Epithelial cell of prostate (primary cell): ENCODE results near the gene MYL5.
"Not testable (repeated sequence)": the region's sequence is repeated elsewhere in the genome, so short reads cannot be mapped to it uniquely, and the experiment has no call there.

Experiments
- DNase-seq: peaks from one replicate; pipeline ENCODE4 v3.0.0-alpha.2; 2011; ENCODE audit warnings: low read depth, low spot score
- H3K27ac ChIP-seq: fragments of 450-650 bp; 2 replicates; pipeline ENCODE4 v1.5.1; 2017; ENCODE audit warnings: mild to moderate bottlenecking

MYL5 gene

DNA sequence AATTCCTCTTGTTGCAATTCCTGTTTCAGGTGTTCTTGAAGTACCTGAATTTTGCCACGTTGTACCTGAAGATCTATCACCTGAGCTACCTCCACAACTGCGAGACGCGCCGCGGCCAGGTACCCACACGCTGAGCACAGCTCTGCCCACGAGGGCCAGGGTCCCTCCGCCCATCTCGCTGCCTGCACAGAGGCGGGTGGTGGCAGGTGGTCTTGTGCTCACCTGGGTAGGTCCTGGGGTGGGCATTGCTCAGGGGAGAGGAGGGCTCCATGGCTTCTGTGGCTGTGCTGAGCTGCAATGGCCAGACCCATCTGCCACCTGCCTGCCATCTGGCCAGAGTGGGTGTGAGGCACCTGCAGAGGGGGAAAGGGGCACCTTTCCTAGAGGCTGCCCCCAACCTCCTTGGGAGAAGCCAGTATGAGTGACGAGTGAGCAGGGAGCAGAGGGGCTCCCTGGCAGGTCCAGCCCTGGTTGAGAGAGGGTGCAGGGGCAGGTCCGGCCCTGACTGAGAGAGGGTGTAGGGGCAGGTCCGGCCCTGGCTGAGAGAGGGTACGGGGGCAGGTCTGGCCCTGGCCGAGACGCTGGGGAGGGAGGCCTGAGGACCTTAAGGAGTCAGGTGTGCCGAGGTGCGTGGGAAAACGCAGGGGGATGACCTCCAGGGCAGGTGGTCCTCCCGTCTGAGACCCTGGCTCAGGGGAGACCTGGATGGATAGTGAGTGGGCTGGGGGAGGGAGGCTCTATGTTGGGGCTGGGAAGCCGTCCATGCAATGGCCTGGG is 38.3 kb upstream of the MYL5 start:
- H3K27ac ChIP-seq, result no peak overlapping the region
- DNase-seq, result no peak

DNA sequence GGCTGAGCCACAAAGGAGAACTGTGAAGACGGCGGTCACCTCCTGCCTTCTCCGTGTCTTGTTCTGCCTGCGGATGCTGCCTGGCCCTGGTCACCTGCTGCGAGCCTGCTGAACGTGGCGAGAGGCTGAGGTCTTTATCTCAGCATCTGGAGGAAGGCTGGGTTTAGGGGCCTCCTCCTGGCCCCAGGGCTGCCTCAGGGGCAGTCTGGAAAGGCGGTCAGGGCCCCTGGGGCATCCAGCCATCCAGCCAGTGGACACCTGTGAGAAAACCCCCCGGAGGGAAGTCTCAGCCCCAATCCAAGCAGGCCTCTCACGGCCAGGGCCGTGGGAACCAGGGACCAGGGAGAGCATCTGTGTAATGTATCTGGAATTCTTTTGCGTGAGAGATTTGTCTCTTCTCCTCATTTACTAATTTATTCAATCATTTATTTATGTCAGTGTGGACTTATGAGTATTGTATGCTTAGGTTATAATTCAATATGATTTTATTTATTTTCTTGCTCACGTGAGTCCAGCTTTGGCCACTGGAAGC is 37.6 kb upstream of the MYL5 start:
- DNase-seq, result no peak
- H3K27ac ChIP-seq, result no peak overlapping the region

DNA sequence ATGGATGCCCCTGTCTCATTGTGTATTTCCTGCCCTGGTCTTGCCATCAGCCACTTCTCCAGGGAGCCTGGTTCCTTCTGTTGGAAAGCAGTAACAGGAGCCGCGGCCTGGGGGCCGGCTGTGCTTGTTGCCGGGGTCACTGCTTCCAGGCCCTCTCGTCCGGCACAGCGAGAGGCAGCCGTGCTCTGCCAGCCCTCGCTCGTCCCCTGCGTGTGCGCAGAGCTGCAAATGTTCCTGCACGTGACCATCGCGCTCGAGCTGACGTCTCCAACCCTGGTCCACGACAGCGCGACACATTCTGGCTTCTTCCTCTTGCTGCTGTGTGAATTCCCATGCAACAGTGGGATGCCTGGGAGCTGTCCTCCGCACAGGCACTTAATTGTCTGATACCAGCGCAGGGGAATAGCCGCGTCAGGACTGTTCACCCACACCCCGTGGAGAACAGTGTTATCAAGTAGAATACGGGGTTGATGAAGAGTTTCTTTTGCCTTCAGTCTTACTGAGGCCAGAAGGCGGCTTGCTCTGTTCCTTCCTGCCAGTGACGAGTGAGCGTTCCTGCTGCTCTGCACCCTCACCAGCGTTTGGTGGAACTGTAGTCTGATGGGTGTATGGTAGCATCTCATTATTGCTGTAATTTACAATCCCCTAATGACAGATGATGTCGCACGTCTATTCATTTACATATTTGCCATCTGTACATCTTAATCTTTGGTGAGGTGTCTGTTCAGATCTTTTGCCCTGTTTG is 36.6 kb upstream of the MYL5 start:
- no peak for DNase-seq
- H3K27ac ChIP-seq, result no peak overlapping the region

DNA sequence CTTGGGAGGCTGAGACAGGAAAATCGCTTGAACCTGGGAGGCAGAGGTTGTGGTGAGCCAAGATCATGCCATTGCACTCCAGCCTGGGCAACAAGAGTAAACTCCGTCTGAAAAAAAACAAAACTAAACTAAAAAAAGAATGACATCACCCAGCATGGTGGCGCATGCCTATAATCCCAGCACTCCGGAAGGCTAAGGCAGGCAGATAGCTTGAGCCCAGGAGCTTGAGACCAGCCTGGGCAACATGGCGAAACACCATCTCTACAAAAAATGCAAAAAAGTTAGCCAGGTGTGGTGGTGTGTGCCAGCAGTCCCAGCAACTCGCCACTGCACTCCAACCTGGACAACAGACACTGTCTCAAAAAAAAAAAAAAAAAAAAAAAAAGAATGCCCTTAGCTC is 32.0 kb upstream of the MYL5 start:
- not testable (repeated sequence) for H3K27ac ChIP-seq, DNase-seq

DNA sequence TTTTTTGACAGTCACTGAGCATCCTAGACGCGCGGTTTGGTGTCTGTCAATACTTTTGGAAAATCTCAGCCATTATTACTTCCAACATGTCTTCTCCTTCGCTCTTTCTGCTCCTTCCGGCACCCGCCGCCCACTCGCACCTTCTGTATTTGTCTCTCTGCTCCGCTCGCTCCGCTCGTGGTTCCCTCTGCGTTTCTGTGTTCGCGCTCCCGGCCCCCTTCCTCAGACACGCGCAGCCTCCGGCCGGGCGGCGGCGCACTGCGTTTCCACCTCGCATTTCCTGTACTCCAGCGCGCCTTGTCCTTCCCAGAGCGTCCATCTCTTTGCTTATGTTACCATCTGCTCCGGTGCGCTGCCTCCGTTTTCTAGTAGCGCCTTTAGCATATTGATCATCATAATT is 27.9 kb upstream of the MYL5 start:
- H3K27ac ChIP-seq, result no peak overlapping the region
- DNase-seq, result no peak

DNA sequence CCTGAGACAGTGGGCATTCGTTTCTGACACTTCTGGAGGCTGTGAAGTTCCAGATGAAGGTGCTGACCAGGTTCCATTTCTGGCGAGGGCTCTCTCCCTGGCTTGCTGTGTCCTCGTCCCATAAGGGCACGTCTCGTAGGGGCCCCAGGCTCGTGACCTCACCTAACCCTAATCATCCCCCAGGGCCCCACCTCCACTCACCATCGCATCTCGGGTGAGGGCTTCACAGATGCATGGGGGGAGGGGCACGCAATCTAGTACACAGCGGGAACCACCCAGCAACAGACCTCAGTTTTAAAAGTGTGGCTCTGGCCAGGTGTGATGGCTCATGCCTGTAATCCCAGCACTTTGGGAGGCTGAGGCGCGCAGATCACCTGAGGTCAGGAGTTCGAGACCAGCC is 26.9 kb upstream of the MYL5 start:
- DNase-seq, result no peak
- no peak overlapping the region for H3K27ac ChIP-seq

DNA sequence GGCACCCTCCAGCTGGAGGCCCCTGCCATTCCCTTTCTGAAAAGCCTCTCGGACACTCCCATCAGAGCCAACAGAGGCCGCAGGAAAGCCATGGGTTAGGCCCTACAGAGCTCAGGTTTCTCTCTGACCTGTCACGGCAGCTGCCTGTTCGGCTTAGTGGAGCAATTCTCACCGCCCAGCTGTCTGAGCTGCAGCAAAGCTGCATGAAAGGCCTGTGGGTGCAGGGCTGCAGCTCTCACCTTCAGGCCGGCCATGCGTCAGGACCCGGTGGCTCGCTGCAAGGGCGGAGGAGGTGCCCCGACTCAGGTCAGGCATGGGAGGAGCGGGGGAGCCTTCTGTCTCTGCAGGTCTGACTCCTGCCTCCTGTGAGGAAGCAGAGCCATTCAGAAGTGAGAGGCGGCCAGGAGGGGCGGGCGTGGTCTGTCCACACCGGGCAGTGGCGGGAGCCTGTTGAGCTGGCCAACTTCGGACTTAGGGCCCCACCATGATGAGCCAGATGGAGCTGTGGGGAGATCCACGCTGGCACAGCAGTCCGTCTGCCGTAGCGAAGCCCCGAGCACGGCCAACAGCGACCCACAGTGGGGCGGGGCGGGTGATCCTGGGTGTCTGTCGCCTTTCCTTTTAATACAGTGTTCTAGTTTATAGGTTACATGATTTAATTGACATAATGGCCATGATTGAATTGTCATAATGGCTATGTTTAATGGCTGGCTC is 25.6 kb upstream of the MYL5 start:
- no peak for DNase-seq
- no peak overlapping the region for H3K27ac ChIP-seq

DNA sequence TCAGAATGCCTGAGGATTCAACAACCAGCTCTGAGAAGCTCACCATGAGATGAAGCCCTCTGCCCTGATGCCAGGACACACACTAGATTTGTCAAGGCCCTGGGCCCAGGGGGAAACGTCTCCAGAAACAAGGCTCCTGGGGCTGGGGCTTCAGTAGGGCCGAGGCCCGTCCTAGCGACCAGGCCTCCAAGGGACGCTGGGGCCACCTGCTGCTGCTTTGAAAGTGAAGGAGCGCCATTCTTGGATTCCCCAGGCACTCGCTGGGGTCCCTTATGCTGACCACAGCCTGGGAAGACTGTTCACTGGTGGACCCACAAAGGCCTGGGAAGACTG is 25.1 kb upstream of the MYL5 start:
- no peak for DNase-seq
- H3K27ac ChIP-seq, result no peak overlapping the region

DNA sequence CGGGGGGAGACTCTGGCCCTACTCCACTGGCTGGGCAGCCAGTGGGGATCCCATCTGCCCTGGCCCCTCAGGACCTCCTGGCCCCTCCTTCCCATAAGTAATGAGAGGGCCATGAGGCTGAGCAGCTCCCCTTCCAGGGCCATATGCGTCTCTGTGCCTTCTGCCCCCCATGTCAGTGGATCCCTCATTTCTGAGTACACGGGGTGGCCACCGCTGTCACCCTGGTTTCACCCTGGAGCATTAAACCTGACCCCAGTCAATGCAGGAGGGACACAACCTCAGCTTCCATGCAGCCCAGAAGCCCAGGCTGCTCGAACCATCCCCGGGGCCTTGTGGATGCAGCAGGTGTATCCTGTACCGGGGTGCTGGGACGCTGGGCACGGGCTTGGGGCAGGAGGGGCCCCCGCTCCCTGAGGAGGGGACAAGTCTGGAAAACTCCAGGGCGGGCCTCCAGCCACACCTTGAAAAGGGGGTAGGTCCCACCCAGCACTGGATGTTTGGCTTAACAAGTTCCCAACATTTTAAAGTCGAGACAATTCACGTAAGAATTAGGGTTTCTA is 24.5 kb upstream of the MYL5 start:
- no peak overlapping the region for H3K27ac ChIP-seq
- no peak for DNase-seq

DNA sequence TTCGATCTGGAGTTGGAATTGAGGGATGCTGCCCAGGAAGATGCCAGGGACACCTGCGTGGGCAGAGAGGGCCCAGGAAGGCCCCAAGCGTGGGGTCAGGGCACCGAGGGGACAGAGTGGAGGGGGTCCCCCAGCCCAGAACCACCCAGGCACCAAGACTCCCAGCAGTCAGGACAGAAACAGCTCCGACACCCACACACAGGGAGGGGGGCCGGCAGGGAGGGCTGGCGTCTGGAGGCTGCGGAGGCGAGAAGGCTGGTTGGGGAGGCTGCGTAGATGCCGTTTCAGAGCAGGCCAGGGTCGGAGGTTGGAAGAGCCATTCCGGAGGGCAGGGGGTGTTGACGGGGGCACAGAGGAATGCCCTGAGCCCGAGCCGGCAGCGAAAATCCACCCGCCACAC is 23.9 kb upstream of the MYL5 start:
- DNase-seq, result no peak
- no peak overlapping the region for H3K27ac ChIP-seq

DNA sequence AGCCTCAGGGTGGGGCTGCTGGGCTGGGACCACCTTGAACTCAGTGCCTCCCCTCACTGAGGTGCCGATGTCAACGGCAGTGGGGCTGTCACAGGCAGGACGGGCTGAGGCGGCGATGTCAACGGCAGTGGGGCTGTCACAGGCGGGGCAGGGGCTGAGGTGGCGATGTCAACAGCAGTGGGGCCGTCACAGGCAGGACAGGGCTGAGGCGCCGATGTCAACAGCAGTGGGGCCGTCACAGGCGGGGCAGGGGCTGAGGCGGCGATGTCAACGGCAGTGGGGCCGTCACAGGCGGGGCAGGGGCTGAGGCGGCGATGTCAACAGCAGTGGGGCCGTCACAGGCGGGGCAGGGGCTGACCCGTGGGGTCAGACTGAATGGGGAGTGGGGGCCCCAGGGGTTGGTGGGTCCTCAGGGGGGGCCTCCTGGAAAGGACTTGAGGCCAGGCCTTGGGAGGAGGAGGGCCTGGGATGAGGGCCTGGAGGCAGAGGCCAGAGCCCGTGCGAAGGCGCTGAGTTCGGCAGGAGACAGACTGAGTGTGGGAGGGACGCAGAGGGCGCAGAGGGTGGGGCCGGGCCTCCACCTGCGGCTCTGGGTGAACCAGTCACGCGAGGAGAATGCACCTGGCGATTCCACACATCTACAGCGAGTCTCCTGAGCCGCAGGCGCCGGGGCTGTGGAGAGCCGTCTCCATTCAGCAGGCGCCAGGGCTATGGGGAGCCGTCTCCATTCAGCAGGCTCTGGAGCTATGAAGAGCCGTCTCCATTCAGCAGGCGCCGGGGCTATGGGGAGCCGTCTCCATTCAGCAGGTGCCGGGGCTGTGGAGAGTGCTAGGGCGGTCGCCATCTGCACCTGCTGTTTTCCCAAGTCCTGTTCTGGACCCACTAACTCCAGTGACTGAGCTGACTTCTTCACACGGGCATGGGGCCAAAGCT is 23.1 kb upstream of the MYL5 start:
- H3K27ac ChIP-seq, result no peak overlapping the region
- no peak for DNase-seq

DNA sequence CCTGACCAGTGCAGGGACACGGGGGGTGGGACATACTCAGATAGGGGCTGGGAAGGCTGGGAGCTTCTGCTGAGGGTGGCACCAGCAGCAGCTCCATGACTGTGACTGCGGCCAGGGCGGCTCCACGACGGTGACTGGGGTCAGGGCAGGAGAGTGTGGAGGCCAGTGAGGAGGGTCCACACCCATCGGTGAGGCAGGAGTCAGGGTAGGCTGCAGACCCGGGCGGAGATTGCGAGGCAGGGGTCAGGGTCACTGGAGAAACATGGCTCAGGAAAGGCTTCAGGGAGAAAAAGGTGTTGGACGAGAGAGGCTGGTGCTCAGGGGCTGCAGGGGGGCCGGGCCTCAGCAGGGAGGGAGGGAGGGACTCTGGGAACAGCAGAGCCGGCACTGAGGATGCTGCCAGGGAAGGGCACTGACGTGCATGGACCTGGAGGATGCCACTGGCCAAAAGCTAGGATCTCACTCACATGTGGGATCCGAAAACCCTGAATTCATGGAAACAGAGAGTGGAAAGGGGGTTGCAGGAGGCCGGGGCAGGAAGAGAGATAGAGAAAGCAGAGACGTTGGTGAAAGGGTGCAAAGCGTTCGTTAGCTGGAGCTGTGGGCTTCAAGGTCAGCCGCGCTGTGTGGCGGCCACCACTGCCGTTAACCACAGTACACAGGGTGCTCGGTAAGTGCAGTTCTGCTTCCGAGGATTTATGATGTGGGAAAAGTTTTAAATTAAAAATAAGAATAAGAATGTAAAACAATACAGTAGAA is 22.3 kb upstream of the MYL5 start:
- DNase-seq, result no peak
- no peak overlapping the region for H3K27ac ChIP-seq

DNA sequence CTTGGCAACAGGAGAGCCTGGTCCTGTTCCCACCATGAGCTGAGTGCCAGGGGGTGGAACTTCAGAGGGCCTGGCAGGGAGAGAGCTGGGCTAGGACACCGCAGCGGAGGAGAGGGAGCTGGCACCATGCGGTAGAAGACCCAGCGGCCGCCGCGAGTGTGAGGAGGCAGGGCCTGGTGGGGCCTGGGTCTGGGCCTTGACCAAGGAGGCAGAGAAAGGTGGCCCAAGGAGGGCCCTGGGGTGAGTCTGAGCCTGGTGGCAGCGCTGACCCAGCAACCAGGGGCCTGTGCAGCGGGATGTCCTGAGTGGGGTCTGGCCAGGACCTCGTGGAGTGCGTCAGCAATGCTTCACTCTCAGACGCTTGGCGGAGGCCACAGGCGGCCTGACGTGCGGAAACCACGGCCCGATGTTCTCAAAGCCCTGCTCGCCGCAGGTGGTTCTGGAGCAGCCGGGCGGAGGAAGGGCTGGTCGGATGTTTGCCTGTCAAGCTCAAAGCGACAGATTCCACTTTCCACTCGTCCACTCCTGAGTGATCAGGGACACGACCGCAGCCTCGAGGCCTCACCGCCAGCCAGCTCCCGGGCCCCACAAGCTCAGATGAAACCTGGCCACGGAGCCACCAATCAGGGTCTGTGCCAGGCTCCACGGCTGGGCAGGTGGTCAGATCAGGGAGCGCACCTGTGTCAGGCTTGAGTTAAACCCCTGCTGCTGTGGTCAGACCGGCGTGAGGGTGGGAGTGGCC is 21.1 kb upstream of the MYL5 start:
- DNase-seq, result no peak
- no peak overlapping the region for H3K27ac ChIP-seq

DNA sequence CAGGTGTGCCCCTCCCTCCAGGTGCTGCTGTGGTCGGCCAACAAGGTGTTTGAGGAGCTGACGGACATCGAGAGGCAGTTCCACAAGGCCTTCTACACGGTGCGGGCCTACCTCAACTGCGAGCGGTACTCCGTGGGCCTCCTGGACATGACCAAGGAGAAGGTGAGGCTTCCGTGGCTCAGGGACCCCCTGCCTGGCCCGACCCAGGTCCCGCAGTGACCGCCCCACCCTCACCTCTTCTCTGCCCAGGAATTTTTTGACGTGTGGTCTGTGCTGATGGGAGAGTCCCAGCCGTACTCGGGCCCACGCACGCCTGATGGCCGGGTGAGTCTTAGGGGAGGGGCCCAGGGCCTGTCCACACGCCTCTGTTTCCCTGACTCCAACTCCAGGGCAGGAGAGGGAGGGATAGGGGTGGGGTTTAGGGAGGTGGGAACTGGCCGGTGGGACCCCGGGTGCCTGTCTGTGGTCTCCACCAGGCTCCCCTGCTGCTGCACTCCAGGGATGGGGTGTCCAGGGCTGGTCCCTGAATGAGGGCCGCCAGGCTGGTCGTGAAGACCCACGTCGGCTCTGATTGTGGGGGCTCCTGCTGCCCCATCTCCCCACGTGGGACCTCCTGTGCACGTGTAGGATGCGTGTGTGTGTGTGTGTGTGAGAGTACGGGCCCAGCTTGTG is 20.4 kb upstream of the MYL5 start:
- H3K27ac ChIP-seq, result no peak overlapping the region
- DNase-seq, result no peak

DNA sequence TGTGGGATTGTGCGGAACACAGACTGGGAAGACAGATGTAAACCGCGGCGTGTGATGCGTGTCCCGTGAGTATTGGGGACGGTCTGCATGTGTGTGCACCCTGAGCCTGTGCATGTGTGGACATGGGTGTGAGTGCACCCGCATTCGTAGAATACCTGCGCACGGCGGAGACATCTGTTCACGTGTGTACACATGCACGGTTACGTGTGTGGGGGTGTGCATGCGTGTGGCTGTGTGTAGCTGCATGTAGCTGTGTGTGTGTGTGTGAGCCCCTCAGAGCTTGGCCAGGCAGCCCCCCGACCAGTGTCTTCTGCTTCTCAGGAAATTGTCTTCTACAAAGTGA is 19.9 kb upstream of the MYL5 start:
- H3K27ac ChIP-seq, result no peak overlapping the region
- DNase-seq, result no peak

DNA sequence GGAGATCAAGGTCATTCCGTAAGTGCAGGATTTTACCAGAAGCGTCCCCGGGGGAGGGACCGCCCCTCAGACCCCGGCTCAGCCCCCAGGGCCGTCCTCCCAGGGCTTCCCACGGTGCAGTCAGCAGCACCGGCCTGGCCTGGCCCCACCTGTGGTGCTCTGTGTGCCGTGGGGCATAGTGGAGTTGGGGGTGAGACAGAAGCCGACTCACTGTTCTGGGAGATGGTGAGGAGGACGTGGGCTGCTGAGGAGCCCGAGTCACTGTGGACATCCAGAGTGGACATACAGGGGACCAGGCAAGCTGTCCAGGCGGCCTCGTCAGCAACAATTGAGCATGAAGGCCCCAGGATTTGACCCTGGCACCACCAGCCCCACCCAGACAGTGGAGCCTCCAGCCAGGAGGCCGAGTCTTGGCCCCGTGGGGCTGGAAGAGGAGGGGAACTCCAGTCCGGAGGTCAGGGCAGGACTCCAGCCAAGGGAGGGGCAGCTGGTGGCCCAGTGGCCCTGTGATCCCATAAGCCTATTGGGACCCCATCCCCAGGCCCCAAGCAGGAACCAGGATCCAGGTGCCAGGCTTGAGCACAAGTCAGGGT is 19.4 kb upstream of the MYL5 start:
- DNase-seq, result no peak
- no peak overlapping the region for H3K27ac ChIP-seq

DNA sequence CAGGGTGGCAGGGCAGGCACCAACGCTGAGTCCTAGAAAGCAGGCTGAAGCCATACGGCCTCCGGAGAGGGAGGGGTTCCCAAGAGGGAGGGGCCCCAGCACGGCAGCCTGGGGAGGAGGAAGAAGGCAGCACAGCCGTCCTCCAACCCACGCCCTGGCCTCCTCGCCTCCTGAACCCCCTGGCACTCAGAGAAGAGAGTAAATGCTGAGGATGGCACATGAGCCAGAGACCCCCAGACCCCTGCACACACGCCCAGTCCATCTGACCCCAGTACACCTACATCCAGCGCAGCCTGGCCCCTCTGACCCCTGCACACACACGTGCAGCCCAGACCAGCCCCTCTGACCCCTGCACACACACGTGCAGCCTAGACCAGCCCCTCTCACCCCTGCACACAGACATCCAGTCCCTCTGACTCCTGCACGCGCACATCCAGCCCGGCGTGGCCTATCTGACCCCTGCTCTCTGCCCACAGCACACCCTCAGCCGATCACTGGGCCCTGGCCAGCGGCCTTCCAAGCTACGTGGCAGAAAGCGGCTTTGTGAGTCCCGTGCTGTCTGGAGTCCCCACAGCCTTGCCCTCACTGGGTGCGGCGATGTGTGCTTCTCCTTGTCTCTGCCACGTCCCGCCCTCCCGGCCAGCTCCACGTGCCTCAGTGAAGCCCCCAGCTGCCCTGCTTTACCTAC is 18.7 kb upstream of the MYL5 start:
- no peak overlapping the region for H3K27ac ChIP-seq
- DNase-seq, result no peak
